Left ventricle myocardium inferior (tissue), 1 donor: ENCODE data around the gene ZNF277. TPM values are rescaled to one million over a fixed set of nuclear protein-coding genes. Genes with fewer than 3 reads are reported as not detected.

ENCODE experiments used
- DNase-seq: peaks from one replicate; pipeline ENCODE4 v3.0.0-alpha.2; 2020
- H3K27ac ChIP-seq: fragments of 200-600 bp; replicated peaks from 2 replicates; pipeline ENCODE4 v1.8.0; 2021
- H3K27me3 ChIP-seq: fragments of 200-600 bp; 2 replicates; pipeline ENCODE4 v1.8.0; 2021; ENCODE audit warnings: low read depth
- H3K36me3 ChIP-seq: fragments of 200-600 bp; 2 replicates; pipeline ENCODE4 v1.8.0; 2021
- H3K4me1 ChIP-seq: fragments of 200-600 bp; 2 replicates; pipeline ENCODE4 v1.8.0; 2021
- H3K4me3 ChIP-seq: fragments of 200-600 bp; 2 replicates; pipeline ENCODE4 v1.8.0; 2021; ENCODE audit warnings: mild to moderate bottlenecking, moderate library complexity
- H3K9me3 ChIP-seq: fragments of 200-600 bp; replicated peaks from 2 replicates; pipeline ENCODE4 v1.8.0; 2021
- intact Hi-C: fragments of 100-400 bp; cut with micrococcal nuclease; formaldehyde crosslinking; loops from one replicate; pipeline ENCODE4 v1.11.0; 2022
- total RNA-seq: library from RNA; stranded (reverse); fragmentation: NEBNext Ultra II Directional; extraction: Animal tissue kit (Norgen Biotek cat#: 25700); gene quantifications from one replicate; pipeline ENCODE4 v1.2.1, GENCODE V29; 2021
- TF ChIP-seq, protein P1 (sequence below): fragments of 200-600 bp; IDR thresholded peaks from 2 replicates; pipeline ENCODE4 v1.8.0; 2021; ENCODE audit warnings: antibody characterized with exemption, mild to moderate bottlenecking, borderline replicate concordance
- donor health status: DM: no; HTN: yes; CAD: no; lungs with severe emphysema.

The ZNF277 gene
- total RNA-seq, 1 donor from 2014 or later: 14.6 TPM

DNA sequence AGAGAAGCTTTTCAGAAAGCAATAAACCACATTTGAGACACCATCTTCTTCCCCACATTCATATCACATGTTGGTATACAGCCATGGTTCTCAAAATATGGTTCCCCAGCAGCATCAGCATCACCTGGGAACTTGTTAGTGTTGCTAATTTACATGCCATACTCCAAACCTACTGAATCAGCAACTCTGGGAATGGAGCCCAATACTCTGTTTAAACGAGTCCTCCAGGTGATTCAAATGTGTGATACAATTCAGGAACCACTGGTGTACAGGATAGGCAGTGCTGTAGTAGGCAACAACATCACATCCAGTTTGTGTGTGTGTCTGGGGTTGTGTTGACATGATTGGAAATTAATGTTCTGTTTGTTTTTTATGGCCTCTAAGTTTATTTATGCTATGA, 47.7 kb downstream of the ZNF277 start:
- Histone ChIP-seq H3K27me3 (no peaks in the 10 kb centered on the region), H3K4me1 (peaks cover 22% of the 10 kb centered on the region), H3K9me3 (no peaks in the 10 kb centered on the region), H3K36me3 (no peaks in the 10 kb centered on the region), H3K27ac (no peak overlapping the region), H3K4me3 (no peak overlapping the region)
- TF ChIP-seq, protein P1, sequence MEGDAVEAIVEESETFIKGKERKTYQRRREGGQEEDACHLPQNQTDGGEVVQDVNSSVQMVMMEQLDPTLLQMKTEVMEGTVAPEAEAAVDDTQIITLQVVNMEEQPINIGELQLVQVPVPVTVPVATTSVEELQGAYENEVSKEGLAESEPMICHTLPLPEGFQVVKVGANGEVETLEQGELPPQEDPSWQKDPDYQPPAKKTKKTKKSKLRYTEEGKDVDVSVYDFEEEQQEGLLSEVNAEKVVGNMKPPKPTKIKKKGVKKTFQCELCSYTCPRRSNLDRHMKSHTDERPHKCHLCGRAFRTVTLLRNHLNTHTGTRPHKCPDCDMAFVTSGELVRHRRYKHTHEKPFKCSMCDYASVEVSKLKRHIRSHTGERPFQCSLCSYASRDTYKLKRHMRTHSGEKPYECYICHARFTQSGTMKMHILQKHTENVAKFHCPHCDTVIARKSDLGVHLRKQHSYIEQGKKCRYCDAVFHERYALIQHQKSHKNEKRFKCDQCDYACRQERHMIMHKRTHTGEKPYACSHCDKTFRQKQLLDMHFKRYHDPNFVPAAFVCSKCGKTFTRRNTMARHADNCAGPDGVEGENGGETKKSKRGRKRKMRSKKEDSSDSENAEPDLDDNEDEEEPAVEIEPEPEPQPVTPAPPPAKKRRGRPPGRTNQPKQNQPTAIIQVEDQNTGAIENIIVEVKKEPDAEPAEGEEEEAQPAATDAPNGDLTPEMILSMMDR: no peak
- intact Hi-C loops: no loop called here
- DNase-seq: no peak

DNA sequence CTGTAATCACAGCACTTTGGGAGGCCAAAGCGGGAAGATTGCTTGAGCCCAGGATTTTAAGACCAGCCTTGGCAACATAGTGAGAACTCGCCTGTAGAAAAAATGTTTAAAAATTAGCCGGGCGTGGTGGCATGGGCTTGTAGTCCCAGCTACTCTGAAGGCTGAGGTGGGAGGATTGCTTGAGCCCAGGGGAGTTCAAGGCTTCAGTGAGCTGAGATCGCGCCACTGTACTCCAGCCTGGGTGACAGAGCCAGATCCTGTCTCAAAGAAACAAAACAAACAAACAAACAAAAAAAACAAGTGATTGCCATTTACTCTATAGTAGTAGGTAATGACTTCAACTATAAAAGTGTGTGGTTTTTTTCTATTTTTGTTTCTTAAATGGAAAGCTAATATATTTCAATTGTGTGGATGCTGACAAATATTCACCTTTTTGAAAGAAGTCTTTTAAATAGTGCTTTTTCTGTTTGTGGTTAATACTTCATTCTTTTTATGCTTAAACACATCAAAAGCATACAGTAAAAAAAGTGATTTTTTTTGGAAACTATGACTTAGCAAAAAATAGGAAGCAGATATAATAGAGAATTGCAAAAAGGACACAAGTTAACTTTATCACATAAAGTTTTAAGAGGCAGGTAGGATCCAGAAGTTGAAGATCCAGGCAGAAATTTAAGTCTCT, 48.4 kb downstream of the ZNF277 start:
- TF ChIP-seq, protein P1: no peak
- no peak overlapping the region for H3K27ac ChIP-seq
- intact Hi-C loops: no loop called here
- DNase-seq: no peak
- H3K36me3 ChIP-seq: no peaks in the 10 kb centered on the region
- no peaks in the 10 kb centered on the region for H3K9me3 ChIP-seq
- H3K4me3 ChIP-seq: no peak overlapping the region
- H3K27me3 ChIP-seq: no peaks in the 10 kb centered on the region
- peaks cover 22% of the 10 kb centered on the region for H3K4me1 ChIP-seq

DNA sequence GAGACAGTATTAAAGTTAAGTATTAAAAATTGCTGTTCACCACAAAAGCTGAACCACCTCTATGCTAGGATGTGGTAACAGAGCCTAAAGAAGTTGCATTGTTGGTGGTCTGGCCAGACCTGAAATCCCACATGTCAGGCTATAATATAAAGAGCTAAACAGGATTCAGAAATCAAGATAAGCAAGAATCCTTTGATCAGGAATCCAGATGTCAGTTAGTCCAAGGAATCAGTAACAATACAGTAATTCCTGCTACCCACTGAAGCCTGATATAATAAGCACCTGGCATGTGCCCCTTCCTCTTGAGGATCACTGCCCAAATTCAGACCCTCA, 48.9 kb downstream of the ZNF277 start:
- H3K9me3 ChIP-seq: no peaks in the 10 kb centered on the region
- no peak for DNase-seq
- no peaks in the 10 kb centered on the region for H3K36me3 ChIP-seq
- no peak overlapping the region for H3K4me3 ChIP-seq
- TF ChIP-seq, protein P1: no peak
- no peak overlapping the region for H3K27ac ChIP-seq
- H3K27me3 ChIP-seq: no peaks in the 10 kb centered on the region
- intact Hi-C loops: no loop called here
- H3K4me1 ChIP-seq: peaks cover 22% of the 10 kb centered on the region

DNA sequence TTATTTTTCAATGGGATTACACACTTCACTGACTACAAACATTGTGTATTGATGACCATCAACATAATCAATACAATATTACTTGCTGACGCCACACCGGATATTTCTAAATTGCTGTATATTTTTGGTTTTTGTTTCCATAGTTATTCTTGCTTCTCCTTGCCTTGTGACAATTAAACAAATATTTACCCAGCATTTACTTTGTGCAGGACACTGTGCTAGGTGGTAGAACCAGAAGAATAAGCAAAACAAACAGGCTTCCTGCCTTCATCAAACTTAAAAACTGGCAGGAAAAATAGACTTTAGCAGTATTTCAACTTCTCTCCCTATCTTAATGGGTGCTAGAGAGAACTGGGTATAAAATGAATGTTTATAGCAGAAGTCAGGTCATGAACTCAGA, 50.6 kb downstream of the ZNF277 start:
- TF ChIP-seq, protein P1: no peak
- intact Hi-C loops: no loop called here
- H3K4me1 ChIP-seq: peaks cover 18% of the 10 kb centered on the region
- H3K4me3 ChIP-seq: no peak overlapping the region
- DNase-seq: no peak
- no peak overlapping the region for H3K27ac ChIP-seq
- H3K27me3 ChIP-seq: no peaks in the 10 kb centered on the region
- H3K9me3 ChIP-seq: no peaks in the 10 kb centered on the region
- H3K36me3 ChIP-seq: no peaks in the 10 kb centered on the region

DNA sequence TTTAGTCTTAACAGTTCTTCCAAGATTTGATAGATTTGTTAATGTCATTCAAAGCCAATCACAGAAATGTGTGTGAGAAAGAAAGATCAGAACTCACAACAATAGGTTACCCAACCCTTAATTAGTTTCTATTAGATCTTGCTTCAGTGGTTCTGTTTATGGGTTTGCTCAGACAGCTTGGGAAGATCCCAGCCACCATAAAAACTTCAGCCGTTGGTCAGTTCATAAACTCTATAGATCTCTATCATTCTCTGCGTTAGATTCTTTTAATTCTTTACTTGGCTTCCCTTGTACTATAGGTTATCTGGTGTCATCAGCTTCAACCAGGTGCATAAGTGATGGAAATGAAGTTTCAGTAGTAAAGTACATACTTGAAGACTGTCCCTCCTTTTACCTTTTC, 54.4 kb downstream of the ZNF277 start:
- no peak for DNase-seq
- intact Hi-C loops: no loop called here
- Histone ChIP-seq H3K36me3 (no peaks in the 10 kb centered on the region), H3K27ac (no peak overlapping the region), H3K4me1 (peaks cover 12% of the 10 kb centered on the region), H3K27me3 (no peaks in the 10 kb centered on the region), H3K4me3 (no peak overlapping the region), H3K9me3 (no peaks in the 10 kb centered on the region)
- TF ChIP-seq, protein P1: no peak

DNA sequence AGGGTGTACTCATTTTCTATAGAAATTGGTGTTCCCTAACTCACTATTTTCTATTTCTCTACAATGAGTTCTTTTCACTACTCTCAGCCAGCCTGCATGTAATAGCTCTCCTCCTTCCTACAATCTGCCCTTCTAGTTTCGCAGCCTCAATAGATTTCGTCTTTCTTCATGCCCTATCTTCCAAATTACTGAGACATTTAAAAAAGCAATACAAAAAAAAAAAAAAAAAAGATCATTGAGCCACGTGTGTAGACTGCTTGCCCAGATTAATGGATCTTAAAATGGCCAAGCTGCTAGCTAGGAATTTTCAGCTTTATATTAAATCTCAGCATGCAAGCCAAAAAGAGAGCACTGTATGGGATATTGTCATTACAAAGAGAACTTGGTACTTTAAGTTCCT, 55.5 kb downstream of the ZNF277 start:
- no peaks in the 10 kb centered on the region for H3K9me3 ChIP-seq
- H3K4me1 ChIP-seq: peaks cover 23% of the 10 kb centered on the region
- H3K36me3 ChIP-seq: no peaks in the 10 kb centered on the region
- TF ChIP-seq, protein P1: no peak
- intact Hi-C loops: no loop called here
- H3K4me3 ChIP-seq: no peak overlapping the region
- no peak for DNase-seq
- H3K27me3 ChIP-seq: no peaks in the 10 kb centered on the region
- no peak overlapping the region for H3K27ac ChIP-seq
